Activated T-cell treated with anti-CD3 and anti-CD28 coated beads for 48 hours (primary cell): ENCODE data around the gene NME7.
A peak's percentile ranks its signal among the peaks of the same experiment; 100 is the strongest.
"Not testable (repeated sequence)": the region's sequence is repeated elsewhere in the genome, so short reads cannot be mapped to it uniquely, and the experiment has no call there.

Source experiments
- DNase-seq: peaks from one replicate; pipeline ENCODE4 v3.0.0-alpha.2; 2020; ENCODE audit warnings: low read depth

The NME7 gene

DNA sequence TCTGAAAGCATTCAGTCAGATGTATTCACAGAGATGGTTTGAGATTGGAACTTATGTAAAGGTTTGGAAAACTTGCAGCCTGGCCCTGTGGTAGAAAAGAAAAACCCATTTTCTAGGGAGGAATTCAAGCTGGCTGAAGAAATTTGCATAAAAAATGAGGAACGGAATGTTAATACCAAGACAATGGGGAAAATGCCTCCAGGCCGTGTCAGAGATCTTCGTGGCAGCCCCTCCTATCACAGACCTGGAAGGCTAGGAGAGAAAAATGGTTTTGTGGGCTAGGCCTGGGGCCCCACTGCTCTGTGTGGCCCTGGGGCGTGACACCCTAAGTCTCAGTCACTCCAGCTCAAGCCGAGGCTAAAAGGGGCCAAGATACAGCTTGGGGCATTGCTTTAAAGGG, 26.7 kb downstream of the NME7 start:
- no peak for DNase-seq

DNA sequence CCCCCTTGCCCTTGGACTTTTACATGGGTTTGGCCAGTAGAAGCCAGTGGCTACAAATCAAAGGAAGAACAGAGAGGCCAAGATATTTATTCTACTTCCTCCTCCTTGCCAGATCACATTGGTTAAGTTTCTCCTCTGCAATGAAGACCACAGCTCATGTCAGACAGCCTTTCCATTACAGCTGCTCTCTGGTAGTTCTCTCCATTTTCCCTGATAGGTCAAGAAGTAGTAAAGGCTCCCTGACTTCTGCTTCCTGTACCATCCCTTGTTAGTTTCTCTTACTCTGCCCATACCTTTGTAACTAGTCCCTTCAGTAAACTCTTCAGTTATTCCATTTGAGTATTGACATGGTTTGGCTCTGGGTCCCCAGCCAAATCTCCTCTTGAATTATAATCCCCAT, 27.8 kb downstream of the NME7 start:
- DNase-seq: no peak

DNA sequence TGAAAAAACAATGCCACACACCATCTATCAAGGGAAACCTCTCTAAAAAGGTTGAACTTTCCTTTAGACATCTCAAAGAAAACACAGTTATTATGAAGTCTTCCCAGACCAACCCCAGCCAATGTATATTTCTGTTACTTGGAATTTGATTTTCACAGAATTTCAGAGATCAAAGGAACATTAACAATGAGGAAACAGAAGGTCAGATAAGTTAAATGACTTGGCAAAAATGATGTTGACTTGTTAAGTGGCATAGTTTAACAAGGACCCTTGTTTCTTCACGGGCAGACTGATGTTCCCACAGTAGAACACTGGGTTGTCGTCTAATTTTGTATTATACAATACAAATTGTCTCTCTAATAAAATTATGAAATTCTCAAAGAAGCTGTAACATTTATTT, 29.0 kb downstream of the NME7 start:
- DNase-seq: no peak

DNA sequence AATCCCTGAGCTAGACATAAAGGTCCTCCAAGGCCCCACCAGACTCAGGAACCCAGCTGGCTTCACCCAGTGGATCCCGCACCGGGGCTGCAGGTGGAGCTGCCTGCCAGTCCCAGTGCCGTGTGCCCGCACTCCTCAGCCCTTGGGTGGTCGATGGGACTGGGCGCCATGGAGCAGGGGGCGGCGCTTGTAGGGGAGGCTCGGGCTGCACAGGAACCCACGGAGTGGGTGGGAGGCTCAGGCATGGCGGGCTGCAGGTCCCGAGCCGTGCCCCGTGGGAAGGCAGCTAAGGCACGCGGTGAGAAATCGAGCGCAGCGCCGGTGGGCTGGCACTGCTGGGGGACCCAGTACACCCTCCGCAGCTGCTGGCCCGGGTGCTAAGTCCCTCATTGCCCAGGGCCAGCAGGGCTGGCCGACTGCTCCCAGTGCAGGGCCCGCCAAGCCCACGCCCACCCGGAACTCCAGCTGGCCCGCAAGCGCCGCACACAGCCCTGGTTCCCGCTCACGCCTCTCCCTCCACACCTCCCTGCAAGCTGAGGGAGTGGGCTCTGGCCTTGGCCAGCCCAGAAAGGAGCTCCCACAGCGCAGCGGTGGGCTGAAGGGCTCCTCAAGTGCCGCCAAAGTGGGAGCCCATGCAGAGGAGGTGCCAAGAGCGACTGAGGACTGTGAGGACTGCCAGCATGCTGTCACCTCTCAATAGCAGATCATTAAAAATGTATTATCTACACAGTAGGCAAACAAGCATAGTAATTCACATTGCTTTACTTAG, 30.5 kb downstream of the NME7 start:
- DNase-seq: not testable (repeated sequence)

DNA sequence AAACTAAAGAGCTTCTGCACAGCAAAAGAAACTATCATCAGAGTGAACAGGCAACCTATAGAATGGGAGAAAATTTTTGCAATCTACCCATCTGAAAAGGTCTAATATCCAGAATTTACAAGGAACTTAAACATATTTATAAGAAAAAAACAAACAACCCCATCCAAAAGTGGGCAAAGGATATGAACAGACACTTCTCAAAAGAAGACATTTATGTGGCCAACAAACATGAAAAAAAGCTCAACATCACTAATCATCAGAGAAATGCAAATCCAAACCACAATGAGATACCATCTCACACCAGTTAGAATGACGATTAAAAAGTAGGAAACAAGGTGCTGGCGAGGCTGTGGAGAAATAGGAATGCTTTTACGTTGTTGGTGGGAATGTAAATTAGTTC, 32.9 kb downstream of the NME7 start:
- not testable (repeated sequence) for DNase-seq

DNA sequence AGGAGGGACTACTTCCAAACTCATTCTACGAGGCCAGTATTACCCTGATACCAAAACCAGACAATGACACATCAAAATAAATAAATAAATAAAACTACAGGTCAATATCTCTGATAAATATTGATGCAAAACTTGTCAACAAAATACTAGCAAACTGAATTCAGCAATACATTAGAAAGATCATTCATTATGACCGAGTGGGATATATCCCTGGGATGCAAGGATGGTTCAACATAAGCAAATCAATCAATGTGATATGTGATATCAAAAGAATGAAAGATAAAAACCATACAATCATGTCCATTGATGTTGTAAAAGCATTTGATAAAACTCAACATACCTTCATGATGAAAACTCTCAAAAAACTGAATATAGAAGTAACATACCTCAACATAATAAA, 36.7 kb downstream of the NME7 start:
- DNase-seq: no peak

DNA sequence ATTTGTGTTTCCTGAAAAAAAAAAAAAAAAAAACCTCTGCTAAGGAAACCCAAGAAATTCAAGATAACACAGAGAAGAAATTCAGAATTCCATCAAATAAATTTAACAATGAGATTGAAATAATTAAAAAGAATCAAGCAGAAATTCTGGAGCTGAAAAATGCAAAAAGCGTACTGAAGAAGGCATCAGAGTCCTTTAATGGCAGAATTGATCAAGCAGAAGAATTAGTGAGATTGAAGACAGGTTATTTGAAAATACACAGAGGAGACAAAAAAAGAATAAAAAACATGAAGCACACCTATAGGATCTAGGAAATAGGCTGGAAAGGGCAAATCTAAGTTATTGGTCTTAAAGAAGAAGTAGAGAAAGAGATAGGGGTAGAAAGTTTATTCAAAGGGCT, 38.2 kb downstream of the NME7 start:
- no peak for DNase-seq

DNA sequence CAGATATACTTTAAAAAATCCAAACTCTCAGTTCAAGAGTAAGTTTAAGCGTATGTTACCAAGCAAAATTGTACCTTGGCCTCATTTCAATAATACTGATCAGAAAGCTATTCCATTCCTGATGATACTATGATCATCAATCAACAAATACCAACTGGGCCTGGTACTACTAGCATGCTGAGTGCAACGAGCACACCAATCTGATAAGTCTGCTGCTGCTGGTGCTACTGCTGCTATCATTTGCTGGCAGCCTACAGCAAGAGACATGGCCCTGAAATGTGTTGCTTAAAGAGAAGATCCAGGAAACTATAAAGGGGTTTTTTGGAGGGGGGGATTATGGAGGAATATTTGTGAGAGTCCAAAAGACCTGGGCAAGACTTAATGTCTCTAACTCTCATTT, 39.7 kb downstream of the NME7 start:
- no peak for DNase-seq

DNA sequence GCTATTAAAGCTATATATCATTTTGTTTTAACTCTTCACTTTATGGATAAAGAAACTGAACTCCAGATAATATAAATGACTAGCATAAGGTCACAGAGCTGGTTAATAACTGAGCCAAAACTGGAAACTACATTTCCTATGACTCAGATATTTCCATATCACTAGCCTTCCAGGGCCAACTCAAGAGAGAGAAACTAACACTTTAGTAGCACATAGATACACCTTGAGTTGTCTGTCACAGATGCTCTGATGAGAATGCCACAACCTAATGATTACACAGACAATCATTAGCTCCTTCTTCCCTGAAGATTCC, 40.7 kb downstream of the NME7 start:
- no peak for DNase-seq

DNA sequence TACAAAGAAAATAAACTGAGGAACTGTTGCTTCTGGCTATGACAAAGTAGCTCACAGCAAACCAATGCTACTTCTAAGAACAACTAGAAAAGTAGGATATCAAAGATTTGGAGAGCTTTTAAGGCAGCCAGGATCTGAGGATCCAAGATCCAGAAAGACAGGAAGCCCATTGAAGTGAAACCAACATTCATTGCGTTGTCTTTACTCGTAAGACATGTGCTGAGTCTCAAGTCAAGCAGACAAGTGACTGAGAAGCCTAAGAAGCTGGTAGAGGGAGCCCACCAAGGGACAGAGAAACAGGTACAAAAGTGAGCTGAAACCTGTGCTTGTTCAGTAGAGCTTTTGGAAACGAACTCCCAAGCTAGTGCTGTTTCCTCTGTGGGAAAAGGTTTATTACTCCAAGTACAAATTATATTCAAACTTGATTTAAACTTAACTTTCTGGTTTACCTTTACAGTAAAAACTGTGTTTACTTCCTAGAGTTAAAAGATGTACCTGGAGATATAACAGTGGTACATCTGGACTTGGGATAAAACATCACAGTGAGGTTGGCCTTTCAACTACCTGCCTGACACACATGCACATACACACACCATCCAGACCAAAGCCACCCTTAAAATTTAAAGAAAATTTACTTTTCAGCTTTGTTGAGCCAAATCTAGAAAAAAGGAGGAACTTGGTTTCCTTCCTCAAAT, 41.2 kb downstream of the NME7 start:
- no peak for DNase-seq

DNA sequence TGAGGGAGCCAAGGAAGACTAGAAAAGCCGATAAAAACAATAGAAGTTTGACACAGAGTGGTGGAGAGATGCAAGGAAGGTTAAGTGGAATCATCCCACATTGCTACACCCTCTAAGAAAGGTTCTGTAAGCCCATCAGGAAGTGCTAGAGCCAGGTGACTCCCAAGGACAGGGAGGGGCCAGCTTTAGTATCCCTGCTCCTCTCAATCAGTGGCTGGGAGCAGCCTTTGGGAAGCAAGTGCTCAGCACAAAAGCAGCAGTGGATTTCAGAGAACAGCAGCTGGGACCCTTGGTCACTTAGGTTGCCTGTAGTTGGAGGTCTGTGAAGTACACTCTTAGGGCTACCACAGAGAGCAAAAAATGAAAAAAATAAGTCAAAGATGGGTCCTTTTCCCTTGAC, 42.5 kb downstream of the NME7 start:
- DNase-seq: no peak

DNA sequence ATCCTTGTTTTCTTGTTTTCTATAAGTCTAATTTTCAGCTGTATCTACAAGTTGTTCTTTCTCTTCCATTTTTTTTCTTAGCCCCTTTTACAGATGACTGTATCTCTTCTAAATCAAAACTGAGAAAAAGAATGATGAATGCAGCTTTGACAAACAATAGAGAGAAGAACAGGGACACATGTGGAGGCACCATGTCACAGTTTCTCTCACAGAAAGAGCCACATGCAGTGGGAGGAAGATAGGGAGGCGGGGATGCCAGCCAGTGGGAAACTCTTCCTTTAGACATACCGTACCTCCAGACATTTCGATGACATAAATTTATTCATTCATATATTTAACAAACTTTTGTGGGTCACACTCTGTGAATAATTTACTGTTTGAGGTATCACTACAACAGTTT, 45.5 kb downstream of the NME7 start:
- no peak for DNase-seq

DNA sequence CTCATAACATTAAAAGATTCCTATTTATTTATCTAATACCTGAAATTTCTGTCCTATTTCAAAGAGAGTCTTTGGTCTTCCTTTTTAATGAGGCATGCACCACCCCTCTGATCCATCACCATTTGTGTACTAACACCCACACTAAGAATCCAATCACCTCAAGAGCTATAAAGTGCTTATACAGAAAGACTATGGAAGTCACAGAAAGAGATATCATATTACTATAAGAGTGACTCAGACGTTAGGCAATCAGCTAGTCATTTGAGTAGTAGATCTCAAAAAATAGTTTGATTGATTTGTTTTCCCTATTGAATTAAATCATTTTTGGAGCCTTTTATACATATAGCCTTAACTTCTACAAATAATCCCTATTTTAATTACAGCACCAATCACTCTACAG, 46.1 kb downstream of the NME7 start:
- DNase-seq: no peak

DNA sequence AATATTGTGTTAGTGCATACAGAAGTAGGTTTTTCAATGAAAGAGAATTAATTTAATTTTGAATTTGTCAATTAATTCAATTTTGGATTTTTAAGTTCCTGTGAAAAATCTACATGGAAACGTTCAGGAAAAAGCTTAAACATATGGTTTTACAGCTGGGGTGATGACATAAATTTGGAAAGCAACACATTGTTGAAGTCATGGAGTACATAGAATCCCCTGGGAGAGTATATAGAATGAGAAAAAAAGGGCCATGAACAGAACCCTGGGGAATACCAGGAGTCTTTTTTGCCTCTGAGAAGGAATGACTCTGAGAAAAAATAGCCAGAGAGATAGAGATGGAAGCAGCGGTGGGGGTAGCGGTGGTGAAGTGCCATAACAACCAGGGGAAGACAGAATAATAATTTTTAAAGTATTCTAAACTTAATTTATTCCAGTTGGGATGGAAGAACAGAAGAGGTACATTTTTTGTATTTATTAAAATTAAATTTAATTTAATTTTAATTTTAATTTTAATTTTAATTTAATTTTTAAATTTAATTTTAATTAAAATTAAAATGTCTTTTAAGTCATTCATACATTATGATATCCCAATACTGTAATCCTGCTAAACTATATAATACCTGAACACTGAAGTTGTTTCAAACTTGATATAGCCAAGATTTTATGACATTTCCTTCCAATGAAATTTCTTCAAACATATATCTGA, 48.9 kb downstream of the NME7 start:
- DNase-seq: no peak

DNA sequence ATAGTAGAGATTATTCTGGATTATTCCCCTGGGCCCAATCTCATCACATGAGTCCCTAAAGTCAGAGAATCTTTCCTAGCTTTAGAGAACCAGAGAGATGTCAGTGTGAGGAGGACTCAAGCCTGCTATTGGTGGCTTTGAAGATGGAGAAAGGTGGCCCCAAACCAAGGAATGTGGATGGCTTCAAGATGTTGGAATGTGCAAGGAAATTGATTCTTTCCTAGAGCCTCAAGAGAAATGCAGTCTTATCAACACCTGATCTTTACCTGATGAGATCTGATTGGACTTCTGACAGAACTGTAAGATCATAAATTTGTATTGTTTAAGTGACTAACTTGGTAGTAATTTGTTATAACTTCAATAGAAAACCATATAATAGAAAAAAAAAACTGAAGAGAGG, 51.0 kb downstream of the NME7 start:
- DNase-seq: no peak

DNA sequence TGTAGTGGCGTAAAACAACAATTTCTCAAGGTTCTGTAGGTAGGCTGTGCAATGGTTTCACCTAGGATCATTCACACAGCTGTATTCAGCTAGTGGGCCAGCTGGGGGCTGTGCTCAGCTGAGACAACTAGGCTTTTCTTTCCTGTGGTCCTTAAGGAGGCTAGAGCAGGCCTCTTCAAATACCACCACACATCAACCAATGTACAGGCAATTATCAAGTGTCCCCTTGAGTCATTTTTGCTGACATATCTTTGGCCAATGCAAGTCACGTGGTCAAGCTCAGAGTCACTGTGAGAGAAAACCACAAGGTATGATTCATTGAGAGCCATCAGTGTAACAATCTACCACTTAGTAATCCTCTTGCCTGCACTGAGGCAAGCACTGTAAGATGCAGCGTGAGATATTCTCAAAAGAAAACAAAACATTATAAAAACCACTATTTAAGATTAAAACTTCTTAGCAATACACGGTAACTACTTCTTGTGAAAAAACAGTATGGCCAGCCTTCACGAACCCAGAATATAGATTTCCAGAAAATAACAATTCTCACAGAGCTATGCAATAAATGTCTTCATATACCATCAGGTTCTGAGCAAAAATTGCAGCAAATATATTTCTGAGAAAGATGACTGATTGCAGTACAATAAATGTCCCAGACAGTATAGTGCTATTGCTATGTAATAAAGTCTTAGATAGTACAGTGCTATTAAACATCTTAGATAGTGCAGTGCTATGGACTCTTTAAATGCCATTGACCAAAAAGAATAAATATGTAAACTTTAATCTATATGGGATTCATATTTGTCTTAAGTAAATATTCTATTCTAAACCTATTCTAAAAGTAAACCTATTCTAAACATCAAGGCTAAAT, 55.3 kb downstream of the NME7 start:
- DNase-seq: peak; percentile 12

DNA sequence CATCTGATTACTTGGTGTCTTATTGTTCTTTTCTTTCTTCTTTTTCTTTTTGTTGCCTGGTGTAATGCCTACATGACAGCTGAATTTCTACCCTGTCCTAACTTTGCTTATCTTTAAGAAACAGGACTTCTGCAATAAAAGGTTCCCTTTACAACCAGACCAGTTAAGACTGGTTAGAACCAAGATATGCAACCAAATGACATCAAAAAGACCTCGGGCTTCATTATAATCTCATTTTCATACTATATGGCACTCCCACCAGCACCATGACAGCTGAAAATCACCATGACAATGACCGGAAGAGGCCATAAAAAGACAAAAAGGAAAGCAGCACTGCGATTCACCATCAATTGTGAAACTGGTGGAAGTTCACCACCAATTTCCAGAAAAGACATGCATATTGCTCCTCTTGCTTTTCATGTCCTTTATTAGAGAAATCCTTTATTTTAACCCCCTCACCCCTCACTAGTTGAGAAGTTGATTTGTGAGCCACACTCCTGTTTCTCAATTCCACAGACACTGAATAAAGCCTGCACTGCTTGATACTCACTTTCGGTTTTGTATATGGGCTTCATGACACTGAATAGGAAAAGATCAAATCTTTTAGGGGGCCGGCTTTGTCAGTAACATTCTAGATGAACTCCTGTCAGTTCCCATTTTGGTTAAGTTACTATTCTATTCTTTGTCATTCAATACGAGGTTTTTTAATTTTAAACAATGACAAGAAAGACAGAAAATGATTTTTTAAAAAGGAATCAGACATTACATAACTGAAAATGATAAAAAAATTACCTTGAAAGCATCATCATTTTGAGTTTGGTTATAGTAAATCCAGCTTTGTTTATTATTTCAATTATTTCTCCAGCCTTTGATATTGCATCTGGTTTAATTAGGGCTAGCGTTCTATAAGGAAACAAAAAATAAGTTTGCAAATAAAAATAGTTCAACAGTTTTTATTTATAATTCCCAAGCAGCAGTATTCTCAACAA, 58.1 kb downstream of the NME7 start:
- DNase-seq: no peak

DNA sequence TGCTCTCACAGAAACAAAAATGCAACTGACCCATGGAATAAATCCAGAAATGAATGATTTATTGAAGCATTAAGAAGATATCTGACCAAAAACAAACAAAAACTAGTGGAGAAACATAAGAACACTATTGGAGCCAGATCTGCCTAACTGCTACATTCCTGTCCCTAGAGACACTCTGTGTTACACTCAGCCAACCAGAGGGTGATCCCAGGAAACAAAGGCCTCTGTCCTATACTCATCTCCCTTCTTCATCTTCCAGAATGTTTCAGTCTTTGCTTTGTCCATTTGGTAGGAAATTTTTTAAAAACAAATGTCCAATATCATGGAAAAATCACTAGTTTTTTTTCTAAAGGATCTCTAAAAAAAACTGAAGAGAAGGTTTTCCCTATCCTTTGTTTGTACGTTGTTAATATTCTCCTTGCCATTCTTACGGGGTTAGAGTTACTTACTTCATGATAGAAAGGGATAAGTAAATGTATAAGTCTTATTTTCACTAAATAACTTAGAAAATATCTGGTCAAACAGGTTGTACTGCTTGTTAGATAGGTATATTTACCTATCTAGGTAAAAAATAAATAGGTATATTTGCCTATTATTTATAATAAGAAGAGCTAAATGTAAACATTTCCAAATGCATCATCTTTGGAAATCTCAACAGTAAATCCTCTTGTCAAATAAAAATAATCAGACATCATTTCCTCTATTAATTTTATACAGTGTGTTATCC, 59.1 kb downstream of the NME7 start:
- DNase-seq: no peak

DNA sequence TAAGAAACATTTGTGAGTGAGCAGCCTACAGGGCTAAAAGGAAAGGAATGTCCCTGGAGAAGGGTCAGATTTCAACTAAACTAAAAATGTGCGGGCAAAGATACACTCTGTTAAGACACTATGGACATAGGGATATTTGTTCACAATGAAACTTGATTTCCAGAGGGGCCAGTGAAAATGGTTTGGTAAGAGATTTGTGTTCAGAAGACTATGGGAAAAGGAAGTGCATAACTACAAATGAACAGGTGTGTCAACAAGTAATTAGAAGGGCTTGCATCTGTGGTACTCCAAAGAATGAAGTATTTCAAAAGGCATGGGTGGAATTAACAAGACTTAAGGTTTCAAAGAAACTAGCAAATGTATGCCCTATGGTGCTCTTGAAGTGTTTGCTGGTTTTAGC, 60.4 kb downstream of the NME7 start:
- no peak for DNase-seq

DNA sequence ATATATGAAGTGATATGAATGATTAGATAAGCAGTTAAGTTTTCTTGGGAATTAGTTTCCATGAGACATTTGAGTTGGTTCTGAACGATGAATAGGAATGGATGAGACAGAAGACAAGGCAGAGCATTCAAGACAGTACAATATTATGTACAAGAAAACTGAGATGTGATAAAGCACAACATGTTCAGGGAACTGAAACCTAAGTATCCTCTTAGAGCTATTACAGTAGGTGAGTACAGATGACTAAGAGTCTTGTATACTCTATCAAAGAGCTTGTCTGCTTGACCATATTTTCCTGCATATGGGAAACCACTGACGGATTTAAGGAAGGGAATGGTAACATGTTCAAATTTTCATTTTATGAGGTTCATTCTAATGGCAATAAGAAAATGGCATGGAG, 61.6 kb downstream of the NME7 start:
- no peak for DNase-seq

DNA sequence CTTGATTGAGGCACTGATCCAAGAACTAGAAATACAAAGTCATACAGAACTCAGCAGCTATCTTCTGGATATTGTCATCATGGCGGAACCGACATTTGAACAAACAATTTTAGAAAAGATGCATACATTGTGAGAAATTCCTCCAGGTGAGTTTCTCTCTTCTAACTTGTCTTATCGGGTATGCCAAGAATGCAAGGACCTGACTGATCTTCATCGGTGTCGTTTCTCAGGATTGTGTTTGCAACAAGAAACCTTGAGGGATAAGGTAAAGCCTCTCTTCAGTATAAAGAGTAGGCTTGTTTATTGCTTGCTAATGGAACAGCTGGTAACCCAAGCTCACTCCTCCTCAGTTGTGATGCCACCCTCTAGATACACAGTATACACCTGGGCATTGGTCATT, 62.2 kb downstream of the NME7 start:
- DNase-seq: no peak
